ENCODE data around the gene EPHA5.

The EPHA5 gene

GRCh38 chr4:65302145-65302544 is 368.1 kb downstream of the EPHA5 start:
- no peak overlapping the region for H3K4me3 ChIP-seq (ENCODE audit: low read length)
- H2AFZ ChIP-seq (ENCODE audit: low read depth, low read length) = no peak overlapping the region
- no peaks in the 10 kb centered on the region for H3K36me3 ChIP-seq (ENCODE audit: insufficient read depth, low read length)
- no peaks in the 10 kb centered on the region for H3K9me3 ChIP-seq (ENCODE audit: low read length)
- H3K27me3 ChIP-seq (ENCODE audit: insufficient read depth, low read length) = no peaks in the 10 kb centered on the region
- H3K4me1 ChIP-seq (ENCODE audit: insufficient read depth, low read length) = no peaks in the 10 kb centered on the region

DNA sequence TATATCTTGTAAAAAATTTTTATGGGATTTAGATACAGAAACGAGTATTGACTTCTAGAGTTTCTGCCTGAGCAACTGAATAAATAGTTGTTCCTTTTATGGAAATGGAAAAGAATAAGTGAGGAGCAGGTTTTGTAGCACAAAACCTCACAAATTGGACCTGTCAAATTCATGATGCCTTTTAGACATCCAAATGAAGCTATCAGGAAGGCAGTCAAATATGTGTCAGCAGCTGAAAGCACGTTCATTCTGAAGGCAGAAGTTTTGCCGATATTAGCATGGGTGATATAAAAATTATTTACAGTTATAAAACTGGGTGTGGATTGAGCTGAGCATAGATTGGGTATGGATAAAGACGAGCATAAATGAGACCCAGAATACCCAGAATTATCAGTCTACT is 374.0 kb downstream of the EPHA5 start:
- no peaks in the 10 kb centered on the region for H3K9me3 ChIP-seq (ENCODE audit: low read length)
- no peaks in the 10 kb centered on the region for H3K4me1 ChIP-seq (ENCODE audit: insufficient read depth, low read length)
- H3K4me3 ChIP-seq (ENCODE audit: low read length) = no peak overlapping the region
- H3K36me3 ChIP-seq (ENCODE audit: insufficient read depth, low read length) = no peaks in the 10 kb centered on the region
- H2AFZ ChIP-seq (ENCODE audit: low read depth, low read length) = no peak overlapping the region
- H3K27me3 ChIP-seq (ENCODE audit: insufficient read depth, low read length) = no peaks in the 10 kb centered on the region

GRCh38 chr4:65287071-65287470 is 383.2 kb downstream of the EPHA5 start:
- H2AFZ ChIP-seq (ENCODE audit: low read depth, low read length) = no peak overlapping the region
- H3K36me3 ChIP-seq (ENCODE audit: insufficient read depth, low read length) = no peaks in the 10 kb centered on the region
- no peaks in the 10 kb centered on the region for H3K27me3 ChIP-seq (ENCODE audit: insufficient read depth, low read length)
- H3K4me1 ChIP-seq (ENCODE audit: insufficient read depth, low read length) = no peaks in the 10 kb centered on the region
- H3K9me3 ChIP-seq (ENCODE audit: low read length) = no peaks in the 10 kb centered on the region
- H3K4me3 ChIP-seq (ENCODE audit: low read length) = no peak overlapping the region
